ENCODE data around the gene SH3TC1. TPM values are rescaled to one million over a fixed set of nuclear protein-coding genes. Genes with fewer than 3 reads are reported as not detected.

Gene SH3TC1
- total RNA-seq, 4 donors from 2014 or later: 10.1 to 15.9 (median 11.1) TPM

- TF ChIP-seq, protein P1, sequence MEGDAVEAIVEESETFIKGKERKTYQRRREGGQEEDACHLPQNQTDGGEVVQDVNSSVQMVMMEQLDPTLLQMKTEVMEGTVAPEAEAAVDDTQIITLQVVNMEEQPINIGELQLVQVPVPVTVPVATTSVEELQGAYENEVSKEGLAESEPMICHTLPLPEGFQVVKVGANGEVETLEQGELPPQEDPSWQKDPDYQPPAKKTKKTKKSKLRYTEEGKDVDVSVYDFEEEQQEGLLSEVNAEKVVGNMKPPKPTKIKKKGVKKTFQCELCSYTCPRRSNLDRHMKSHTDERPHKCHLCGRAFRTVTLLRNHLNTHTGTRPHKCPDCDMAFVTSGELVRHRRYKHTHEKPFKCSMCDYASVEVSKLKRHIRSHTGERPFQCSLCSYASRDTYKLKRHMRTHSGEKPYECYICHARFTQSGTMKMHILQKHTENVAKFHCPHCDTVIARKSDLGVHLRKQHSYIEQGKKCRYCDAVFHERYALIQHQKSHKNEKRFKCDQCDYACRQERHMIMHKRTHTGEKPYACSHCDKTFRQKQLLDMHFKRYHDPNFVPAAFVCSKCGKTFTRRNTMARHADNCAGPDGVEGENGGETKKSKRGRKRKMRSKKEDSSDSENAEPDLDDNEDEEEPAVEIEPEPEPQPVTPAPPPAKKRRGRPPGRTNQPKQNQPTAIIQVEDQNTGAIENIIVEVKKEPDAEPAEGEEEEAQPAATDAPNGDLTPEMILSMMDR (IDR thresholded peaks at IDR 0.05): peak in 1 of 3 donors; percentile 50
- TF ChIP-seq POLR2A (IDR thresholded peaks at IDR 0.05): no peak
- no peak for DNase-seq (ENCODE audit: low spot score in 2 of 2)
- intact Hi-C loops (cut with DNase I; ENCODE audit: low total_unique reads): no loop called here
- H3K4me3 ChIP-seq (ENCODE audit: low read depth, poor library complexity, severe bottlenecking): no peak overlapping the region
- WGBS, 2 donors: 41 to 43% methylated on average over 10 to 17 of the region's 17 CpGs
Measured at GRCh38 chr4:8176547-8177399, 22.3 kb upstream of the SH3TC1 start.

DNA sequence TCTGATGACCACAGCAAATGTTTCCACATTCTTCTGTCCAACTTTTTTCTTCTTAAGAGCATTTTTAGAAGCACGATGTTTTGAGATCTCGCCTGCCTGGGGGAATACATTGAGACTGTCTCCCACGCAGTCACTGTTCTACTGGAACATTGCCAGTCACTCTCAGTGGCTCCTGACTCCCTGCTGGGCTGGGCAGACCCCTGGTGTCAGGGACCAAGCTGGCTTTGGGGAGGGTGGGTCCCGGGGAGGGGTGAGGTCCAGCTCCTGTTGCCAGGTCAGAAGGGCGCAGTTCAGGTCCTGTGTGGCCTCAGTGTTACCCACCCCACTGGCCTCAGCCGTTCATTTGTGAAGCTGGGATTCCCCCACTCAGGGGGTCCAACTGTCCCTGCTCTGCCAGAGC is 21.5 kb upstream of the SH3TC1 start:
- 63 to 64% methylated on average over 6 of the region's 6 CpGs for WGBS, 2 donors
- intact Hi-C loops (cut with DNase I; ENCODE audit: low total_unique reads): no loop called here
- DNase-seq (ENCODE audit: low spot score in 2 of 2): no peak
- no peak overlapping the region for H3K4me3 ChIP-seq (ENCODE audit: low read depth, poor library complexity, severe bottlenecking)
- TF ChIP-seq, protein P1 (IDR thresholded peaks at IDR 0.05): no peak
- no peak for TF ChIP-seq POLR2A (IDR thresholded peaks at IDR 0.05)

- intact Hi-C loops (cut with DNase I; ENCODE audit: low total_unique reads): no loop called here
- TF ChIP-seq POLR2A (IDR thresholded peaks at IDR 0.05): no peak
- TF ChIP-seq, protein P1 (IDR thresholded peaks at IDR 0.05): no peak
- no peak overlapping the region for H3K4me3 ChIP-seq (ENCODE audit: low read depth, poor library complexity, severe bottlenecking)
- 92 to 93% methylated on average over 11 of the region's 11 CpGs for WGBS, 2 donors
- DNase-seq (ENCODE audit: low spot score in 2 of 2): no peak
Measured at GRCh38 chr4:8177956-8178355, 21.1 kb upstream of the SH3TC1 start.

GRCh38 chr4:8179074-8179473 is 20.0 kb upstream of the SH3TC1 start:
- TF ChIP-seq, protein P1 (IDR thresholded peaks at IDR 0.05): no peak
- TF ChIP-seq POLR2A (IDR thresholded peaks at IDR 0.05): no peak
- WGBS, 2 donors: 84 to 86% methylated on average over 10 of the region's 10 CpGs
- intact Hi-C loops (cut with DNase I; ENCODE audit: low total_unique reads): no loop called here
- no peak overlapping the region for H3K4me3 ChIP-seq (ENCODE audit: low read depth, poor library complexity, severe bottlenecking)
- no peak for DNase-seq (ENCODE audit: low spot score in 2 of 2)

DNA sequence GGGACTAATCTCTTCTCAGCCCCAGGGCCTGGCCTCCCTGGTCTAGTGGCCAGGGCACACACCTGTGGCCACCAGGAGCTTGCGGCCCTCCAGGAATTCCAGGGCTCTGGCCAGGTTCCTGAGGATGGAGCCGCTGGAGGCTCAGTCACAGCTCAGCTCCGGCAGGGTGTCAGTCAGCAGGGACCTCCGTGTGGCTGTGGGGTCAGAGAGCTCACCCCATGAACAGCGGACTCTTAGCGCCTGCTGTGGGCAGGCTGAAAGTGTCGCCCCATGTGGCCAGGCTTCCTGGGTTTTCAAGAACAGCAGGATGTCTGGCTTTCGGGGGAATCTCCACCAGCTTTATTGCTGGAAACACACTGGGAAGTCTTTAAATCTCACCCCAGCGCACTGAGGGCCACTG is 19.3 kb upstream of the SH3TC1 start:
- 86 to 93% methylated on average over 3 to 9 of the region's 9 CpGs for WGBS, 2 donors
- TF ChIP-seq, protein P1 (IDR thresholded peaks at IDR 0.05): no peak
- no peak for TF ChIP-seq POLR2A (IDR thresholded peaks at IDR 0.05)

More for the DNA sequence above, 19.3 kb upstream of the SH3TC1 start:
- intact Hi-C loops (cut with DNase I; ENCODE audit: low total_unique reads): no loop called here
- no peak overlapping the region for H3K4me3 ChIP-seq (ENCODE audit: low read depth, poor library complexity, severe bottlenecking)
- no peak for DNase-seq (ENCODE audit: low spot score in 2 of 2)
